Activated naive CD4-positive, alpha-beta T cell treated with Interleukin-2 at 50 U/mL for 16 hours (primary cell): Measurements from ENCODE around the gene SLC18A3.

Experiments used
- DNase-seq: peaks from one replicate; pipeline ENCODE4 v3.0.0-alpha.2; 2020

SLC18A3 gene

GRCh38 chr10:49610114-49610457, at the start of gene SLC18A3:
Gene SLC18A3 (plus strand): TSS chr10:49610310. CDS start chr10:49610741, 431 bp downstream.
- no peak for DNase-seq

- no peak for DNase-seq
Observed at GRCh38 chr10:49560526-49560925, 49.6 kb upstream of the SLC18A3 start.

- DNase-seq, result no peak
Observed at GRCh38 chr10:49562893-49563292, 47.2 kb upstream of the SLC18A3 start.

GRCh38 chr10:49564461-49565009, 45.6 kb upstream of the SLC18A3 start:
- DNase-seq, result no peak

GRCh38 chr10:49567810-49568209, 42.3 kb upstream of the SLC18A3 start:
- DNase-seq, result no peak

- no peak for DNase-seq
Observed at GRCh38 chr10:49568235-49568634, 41.9 kb upstream of the SLC18A3 start.

GRCh38 chr10:49569031-49569631, 41.0 kb upstream of the SLC18A3 start:
- DNase-seq, result no peak

GRCh38 chr10:49571388-49571787, 38.7 kb upstream of the SLC18A3 start:
- no peak for DNase-seq

- DNase-seq, result no peak
Observed at GRCh38 chr10:49572594-49573114, 37.5 kb upstream of the SLC18A3 start.

GRCh38 chr10:49575489-49576072, 34.5 kb upstream of the SLC18A3 start:
- DNase-seq, result no peak

GRCh38 chr10:49577182-49577925, 32.8 kb upstream of the SLC18A3 start:
- no peak for DNase-seq

- no peak for DNase-seq
Observed at GRCh38 chr10:49578392-49578791, 31.7 kb upstream of the SLC18A3 start.

- DNase-seq, result no peak
Observed at GRCh38 chr10:49579621-49580020, 30.5 kb upstream of the SLC18A3 start.

- no peak for DNase-seq
Observed at GRCh38 chr10:49585387-49585786, 24.7 kb upstream of the SLC18A3 start.

GRCh38 chr10:49587981-49588380, 22.1 kb upstream of the SLC18A3 start:
- DNase-seq, result no peak

GRCh38 chr10:49592726-49593563, 17.2 kb upstream of the SLC18A3 start:
- peak; percentile 55 for DNase-seq

- DNase-seq, result no peak
Observed at GRCh38 chr10:49593564-49593875, 16.6 kb upstream of the SLC18A3 start.

- no peak for DNase-seq
Observed at GRCh38 chr10:49593998-49594397, 16.1 kb upstream of the SLC18A3 start.

GRCh38 chr10:49594594-49594993, 15.5 kb upstream of the SLC18A3 start:
- DNase-seq, result peak; percentile 20

- DNase-seq, result no peak
Observed at GRCh38 chr10:49595003-49595712, 15.0 kb upstream of the SLC18A3 start.

- DNase-seq, result no peak
Observed at GRCh38 chr10:49595713-49596492, 14.2 kb upstream of the SLC18A3 start.

- no peak for DNase-seq
Observed at GRCh38 chr10:49596493-49596809, 13.7 kb upstream of the SLC18A3 start.
